ENCODE results near the gene TGFBR2. TPM values are rescaled to one million over a fixed set of nuclear protein-coding genes. Genes with fewer than 3 reads are reported as not detected.

The TGFBR2 gene
- total and polyA plus RNA-seq, 4 donors, result 13.9 to 61.2 (median 33.7) TPM

GRCh38 chr3:30707825-30708224 is 101.4 kb downstream of the TGFBR2 start:
- 98% methylated on average over 4 of the region's 4 CpGs for WGBS
- Histone ChIP-seq H3K27me3 (ENCODE audit: control insufficient read depth in 4 of 4, insufficient read depth in 4 of 4, low read length in 3 of 4) (no peaks in the 10 kb centered on the region), H3K27ac (ENCODE audit: low read depth in 1 of 2, low read length in 2 of 2) (no peak overlapping the region), H3K4me1 (ENCODE audit: control insufficient read depth in 4 of 4, insufficient read depth in 4 of 4, low read length in 3 of 4) (no peaks in the 10 kb centered on the region), H3K9ac (ENCODE audit: low read depth in 1 of 2, low read length in 2 of 2) (no peak overlapping the region), H3K36me3 (ENCODE audit: control insufficient read depth in 4 of 4, insufficient read depth in 3 of 4, low read depth in 1 of 4, low read length in 3 of 4) (no peaks in the 10 kb centered on the region), H3K4me3 (ENCODE audit: low read depth in 1 of 3, low read length in 3 of 3) (no peak overlapping the region), H3K9me3 (ENCODE audit: control insufficient read depth in 4 of 4, low read length in 3 of 4) (peaks cover 0 to 6% (median 2%) of the 10 kb centered on the region in 4 donors)
- TF ChIP-seq NR2F2 (IDR thresholded peaks at IDR 0.05), result no peak
- TF ChIP-seq SP1 (IDR thresholded peaks at IDR 0.05), result no peak
- TF ChIP-seq JUND (IDR thresholded peaks at IDR 0.05), result no peak
- TF ChIP-seq GABPA (IDR thresholded peaks at IDR 0.05 in 1 of 2, conservative IDR thresholded peaks at IDR 0.05 in 1 of 2), result no peak
- no peak for TF ChIP-seq ZBTB33 (IDR thresholded peaks at IDR 0.05)
- TF ChIP-seq YY1 (IDR thresholded peaks at IDR 0.05), result no peak
- TF ChIP-seq, protein P1, sequence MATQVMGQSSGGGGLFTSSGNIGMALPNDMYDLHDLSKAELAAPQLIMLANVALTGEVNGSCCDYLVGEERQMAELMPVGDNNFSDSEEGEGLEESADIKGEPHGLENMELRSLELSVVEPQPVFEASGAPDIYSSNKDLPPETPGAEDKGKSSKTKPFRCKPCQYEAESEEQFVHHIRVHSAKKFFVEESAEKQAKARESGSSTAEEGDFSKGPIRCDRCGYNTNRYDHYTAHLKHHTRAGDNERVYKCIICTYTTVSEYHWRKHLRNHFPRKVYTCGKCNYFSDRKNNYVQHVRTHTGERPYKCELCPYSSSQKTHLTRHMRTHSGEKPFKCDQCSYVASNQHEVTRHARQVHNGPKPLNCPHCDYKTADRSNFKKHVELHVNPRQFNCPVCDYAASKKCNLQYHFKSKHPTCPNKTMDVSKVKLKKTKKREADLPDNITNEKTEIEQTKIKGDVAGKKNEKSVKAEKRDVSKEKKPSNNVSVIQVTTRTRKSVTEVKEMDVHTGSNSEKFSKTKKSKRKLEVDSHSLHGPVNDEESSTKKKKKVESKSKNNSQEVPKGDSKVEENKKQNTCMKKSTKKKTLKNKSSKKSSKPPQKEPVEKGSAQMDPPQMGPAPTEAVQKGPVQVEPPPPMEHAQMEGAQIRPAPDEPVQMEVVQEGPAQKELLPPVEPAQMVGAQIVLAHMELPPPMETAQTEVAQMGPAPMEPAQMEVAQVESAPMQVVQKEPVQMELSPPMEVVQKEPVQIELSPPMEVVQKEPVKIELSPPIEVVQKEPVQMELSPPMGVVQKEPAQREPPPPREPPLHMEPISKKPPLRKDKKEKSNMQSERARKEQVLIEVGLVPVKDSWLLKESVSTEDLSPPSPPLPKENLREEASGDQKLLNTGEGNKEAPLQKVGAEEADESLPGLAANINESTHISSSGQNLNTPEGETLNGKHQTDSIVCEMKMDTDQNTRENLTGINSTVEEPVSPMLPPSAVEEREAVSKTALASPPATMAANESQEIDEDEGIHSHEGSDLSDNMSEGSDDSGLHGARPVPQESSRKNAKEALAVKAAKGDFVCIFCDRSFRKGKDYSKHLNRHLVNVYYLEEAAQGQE (IDR thresholded peaks at IDR 0.05), result no peak
- TF ChIP-seq MAX (IDR thresholded peaks at IDR 0.05), result no peak
- TF ChIP-seq EGR1 (IDR thresholded peaks at IDR 0.05; ENCODE audit: low read depth in 2 of 2), result no peak
- TF ChIP-seq FOXA2 (IDR thresholded peaks at IDR 0.05), result no peak
- no peak for TF ChIP-seq ATF3 (IDR thresholded peaks at IDR 0.05)
- no peak for TF ChIP-seq RAD21 (IDR thresholded peaks at IDR 0.05)
- no peak for TF ChIP-seq RXRA (IDR thresholded peaks at IDR 0.05)
- DNase-seq (ENCODE audit: low spot score), result no peak

DNA sequence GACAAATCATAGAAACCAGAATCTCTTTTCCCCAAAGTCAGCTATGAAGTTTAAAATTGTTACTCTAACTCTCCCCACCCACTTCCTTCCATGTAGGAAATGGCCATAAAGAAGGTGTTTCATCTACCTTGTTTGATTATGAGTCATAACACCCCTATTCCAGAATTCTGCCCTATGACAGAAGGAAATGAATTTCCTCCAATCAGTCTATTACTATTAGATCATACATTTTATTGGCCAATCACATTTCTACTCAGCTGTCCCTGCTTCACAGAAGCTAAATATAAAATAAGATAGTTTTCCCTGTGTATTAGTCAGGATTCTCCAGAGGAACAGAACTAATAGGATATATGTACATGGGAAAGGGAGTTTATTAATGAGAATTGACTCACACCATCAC is 102.1 kb downstream of the TGFBR2 start:
- Histone ChIP-seq H3K4me1 (ENCODE audit: control insufficient read depth in 4 of 4, insufficient read depth in 4 of 4, low read length in 3 of 4) (no peaks in the 10 kb centered on the region), H3K27ac (ENCODE audit: low read depth in 1 of 2, low read length in 2 of 2) (no peak overlapping the region), H3K4me3 (ENCODE audit: low read depth in 1 of 3, low read length in 3 of 3) (no peak overlapping the region), H3K27me3 (ENCODE audit: control insufficient read depth in 4 of 4, insufficient read depth in 4 of 4, low read length in 3 of 4) (no peaks in the 10 kb centered on the region), H3K9me3 (ENCODE audit: control insufficient read depth in 4 of 4, low read length in 3 of 4) (no peaks in the 10 kb centered on the region), H3K36me3 (ENCODE audit: control insufficient read depth in 4 of 4, insufficient read depth in 3 of 4, low read depth in 1 of 4, low read length in 3 of 4) (no peaks in the 10 kb centered on the region), H3K9ac (ENCODE audit: low read depth in 1 of 2, low read length in 2 of 2) (no peak overlapping the region)
- no peak for DNase-seq (ENCODE audit: low spot score)
- TF ChIP-seq FOXA1 (IDR thresholded peaks at IDR 0.05) (no peak), FOXA2 (IDR thresholded peaks at IDR 0.05) (no peak), HNF4G (IDR thresholded peaks at IDR 0.05) (no peak), ATF3 (IDR thresholded peaks at IDR 0.05) (no peak), RXRA (IDR thresholded peaks at IDR 0.05) (no peak), RAD21 (IDR thresholded peaks at IDR 0.05) (no peak), YY1 (IDR thresholded peaks at IDR 0.05) (no peak), NR2F2 (IDR thresholded peaks at IDR 0.05) (no peak), TAF1 (conservative IDR thresholded peaks at IDR 0.05) (no peak), HNF4A (conservative IDR thresholded peaks at IDR 0.05) (no peak), EGR1 (IDR thresholded peaks at IDR 0.05; ENCODE audit: low read depth in 2 of 2) (no peak), GABPA (IDR thresholded peaks at IDR 0.05 in 1 of 2, conservative IDR thresholded peaks at IDR 0.05 in 1 of 2) (no peak), JUND (IDR thresholded peaks at IDR 0.05) (no peak), CTCF (IDR thresholded peaks at IDR 0.05; ENCODE audit: low read depth, low read length, missing input control) (no peak), ZBTB33 (IDR thresholded peaks at IDR 0.05) (no peak)
- TF ChIP-seq, protein P1 (IDR thresholded peaks at IDR 0.05), result no peak
